NCI-H1930 (cell line): ENCODE results near the gene ACLY.
"Not testable (repeated sequence)": the region's sequence is repeated elsewhere in the genome, so short reads cannot be mapped to it uniquely, and the experiment has no call there.

Experiments
- DNase-seq, 2 experiments: peaks; one replicate each; lab custom pipeline; 2025; lab: John Stamatoyannopoulos, UW

ACLY gene

GRCh38 chr17:41939693-41940090 lies 20.9 kb upstream of the ACLY start:
- no peak for DNase-seq

GRCh38 chr17:41939044-41939692 lies 20.4 kb upstream of the ACLY start:
- no peak for DNase-seq

DNA sequence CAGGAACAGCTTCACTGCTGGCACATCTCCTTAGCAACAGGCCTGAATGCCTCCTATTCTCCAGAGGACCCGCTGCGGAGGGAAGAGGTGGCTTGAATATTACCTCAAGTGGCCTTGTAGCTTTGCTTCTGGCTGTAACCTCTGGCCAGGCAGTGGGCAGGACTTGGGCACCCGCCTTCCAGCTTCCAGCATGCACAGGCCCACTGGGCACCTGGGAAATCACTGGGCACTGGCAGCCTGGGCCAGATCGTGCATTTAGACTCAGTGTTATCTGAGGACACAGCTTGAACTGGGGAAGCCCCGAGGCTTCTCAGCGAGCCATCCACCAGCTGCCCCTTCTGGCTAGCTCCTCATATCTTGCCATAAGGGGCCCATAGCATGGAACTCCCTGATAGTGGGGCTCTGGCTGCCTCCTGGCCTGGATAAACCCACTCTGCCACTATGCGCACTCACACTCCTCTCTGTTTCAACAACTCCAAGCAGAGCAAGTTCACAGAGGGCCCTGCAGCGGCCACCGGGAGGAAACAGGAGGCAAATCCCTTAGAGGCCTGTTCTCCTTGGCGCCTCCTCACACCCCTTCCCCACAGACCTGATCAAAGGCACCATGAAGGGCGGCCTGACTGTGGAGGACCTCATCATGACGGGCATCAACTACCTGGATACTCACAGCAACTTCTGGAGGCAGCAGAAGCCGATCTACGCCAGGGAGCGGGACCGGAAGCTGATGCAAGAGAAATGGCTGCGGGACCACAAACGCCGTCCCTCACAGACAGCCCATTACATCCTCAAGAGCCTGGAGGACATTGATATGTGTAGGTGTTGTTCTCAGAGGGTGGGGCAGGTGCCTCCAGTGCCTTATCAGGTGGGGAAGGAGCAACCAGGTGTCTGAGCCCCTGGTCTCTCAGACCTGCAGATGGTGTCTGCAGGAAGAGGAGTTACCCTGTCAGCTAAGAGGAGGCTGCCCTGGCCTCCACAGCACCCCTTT lies 19.5 kb upstream of the ACLY start:
- no peak for DNase-seq

GRCh38 chr17:41935641-41936040 lies 16.9 kb upstream of the ACLY start:
- no peak for DNase-seq

DNA sequence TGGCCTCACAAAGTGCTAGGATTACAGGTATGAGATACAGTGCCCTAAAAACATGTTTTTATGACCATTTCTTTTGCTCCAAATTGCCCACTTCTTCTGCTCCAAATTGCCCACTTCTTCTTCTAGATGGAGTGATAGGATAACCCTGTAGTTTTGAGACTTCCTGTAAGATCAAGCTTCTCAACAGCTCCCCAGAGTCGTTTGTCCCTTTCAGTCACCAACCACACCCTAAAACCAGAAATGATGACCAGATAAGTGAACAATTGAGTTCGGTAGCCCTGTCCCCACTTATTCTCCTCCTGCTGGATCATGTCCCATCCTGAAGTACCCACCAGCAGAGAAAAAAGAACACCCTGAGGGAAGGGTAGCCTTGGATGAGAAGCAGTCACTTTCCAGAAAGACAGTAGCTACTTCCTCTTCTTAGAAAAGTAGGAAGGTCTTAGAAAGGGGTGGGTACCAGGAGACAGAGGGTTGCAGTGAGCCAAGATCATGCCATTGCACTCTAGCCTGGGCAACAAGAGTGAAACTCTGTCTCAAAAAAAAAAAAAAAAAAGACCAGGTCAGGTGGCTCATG lies 14.2 kb upstream of the ACLY start:
- no peak for DNase-seq

DNA sequence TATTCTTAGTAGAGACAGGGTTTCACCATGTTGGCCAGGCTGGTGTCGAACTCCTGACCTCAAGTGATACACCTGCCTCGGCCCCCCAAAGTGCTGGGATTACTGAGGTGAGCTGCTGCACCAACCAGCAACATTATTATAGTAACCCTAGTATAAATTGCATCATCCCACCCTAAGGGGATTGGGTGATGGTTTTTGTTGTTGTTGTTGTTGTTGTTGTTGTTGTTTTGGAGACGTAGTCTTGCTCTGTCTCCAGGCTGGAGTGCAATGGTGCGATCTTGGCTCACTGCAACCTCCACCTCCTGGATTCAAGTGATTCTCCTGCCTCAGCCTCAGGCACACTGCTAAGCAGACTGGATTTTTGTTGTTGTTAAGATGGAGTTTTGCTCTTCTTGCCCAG lies 13.0 kb upstream of the ACLY start:
- DNase-seq: not testable (repeated sequence)

GRCh38 chr17:41930833-41931156 lies 12.0 kb upstream of the ACLY start:
- not testable (repeated sequence) for DNase-seq

DNA sequence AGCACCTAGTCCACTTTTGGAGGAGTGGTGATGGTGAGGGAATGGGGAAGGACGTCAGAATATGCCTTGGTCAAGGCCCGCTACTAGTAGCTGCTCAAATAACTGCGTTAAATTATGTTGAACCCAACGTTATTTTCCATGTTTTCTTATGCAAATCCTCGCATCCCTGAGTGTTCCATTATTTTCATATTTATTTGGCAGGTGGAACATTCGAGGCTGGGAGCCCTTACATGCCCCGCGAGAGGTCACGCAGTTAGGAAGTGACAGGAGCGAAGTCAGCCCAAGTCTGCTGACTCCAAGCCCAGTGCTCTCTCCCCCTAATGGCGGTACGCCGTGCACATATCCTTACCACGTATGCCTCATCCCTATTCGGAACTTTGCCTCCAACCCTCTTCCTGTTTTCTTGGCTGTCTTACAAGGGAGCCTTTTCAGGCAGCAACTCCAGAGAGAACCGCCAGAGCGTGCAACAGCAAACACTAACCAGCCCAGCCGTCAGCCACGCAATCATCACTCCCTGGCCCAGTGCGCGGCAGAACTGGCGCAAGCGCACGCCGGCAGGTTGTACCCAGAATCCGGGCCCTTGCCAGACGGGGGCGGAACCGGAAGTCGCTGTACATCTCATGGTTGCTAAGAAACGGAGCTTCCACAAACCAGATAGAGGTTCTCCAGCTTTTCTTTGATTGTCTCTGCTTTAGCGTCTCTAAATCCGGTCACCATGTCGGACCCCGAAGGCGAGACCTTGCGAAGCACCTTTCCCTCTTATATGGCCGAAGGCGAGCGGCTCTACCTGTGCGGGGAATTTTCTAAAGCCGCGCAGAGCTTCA lies 11.5 kb upstream of the ACLY start, which contains the start of gene ODAD4:
Gene ODAD4, plus strand, starts transcription at position 609 of the 824 bp plus-strand sequence. Its CDS starts 107 bp downstream, at position 716.
- peak; percentile 87 to 90 for DNase-seq

DNA sequence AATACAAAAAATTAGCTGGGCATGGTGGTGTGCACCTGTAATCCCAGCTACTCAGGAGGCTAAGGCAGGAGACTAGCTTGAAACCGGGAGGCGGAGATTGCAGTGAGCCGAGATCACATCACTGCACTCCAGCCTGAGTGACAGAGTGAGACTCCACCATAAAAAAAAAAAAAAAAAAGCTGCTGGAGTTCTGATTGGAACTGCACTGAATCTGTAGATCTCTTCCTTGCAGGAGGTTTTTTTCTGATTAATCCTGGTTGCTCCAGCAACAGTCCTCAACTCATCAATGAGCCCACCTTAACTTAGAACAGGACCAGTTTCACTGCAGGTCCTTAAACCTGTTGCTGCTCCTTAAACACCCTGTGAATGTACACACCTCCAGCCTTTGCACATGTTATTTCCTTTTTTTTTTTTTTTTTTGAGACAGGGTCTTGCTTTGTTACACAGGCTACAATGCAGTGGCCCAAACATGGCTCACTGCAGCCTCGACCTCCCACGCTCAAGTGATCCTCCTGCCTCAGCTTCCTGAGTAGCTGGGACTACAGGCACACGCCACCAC lies 10.0 kb upstream of the ACLY start:
- DNase-seq: no peak

GRCh38 chr17:41925991-41926590 lies 7.3 kb upstream of the ACLY start:
- no peak for DNase-seq

- no peak for DNase-seq
Measured at GRCh38 chr17:41920580-41920955, 1.8 kb upstream of the ACLY start.

GRCh38 chr17:41919840-41920579 lies 1.3 kb upstream of the ACLY start:
- DNase-seq: no peak

DNA sequence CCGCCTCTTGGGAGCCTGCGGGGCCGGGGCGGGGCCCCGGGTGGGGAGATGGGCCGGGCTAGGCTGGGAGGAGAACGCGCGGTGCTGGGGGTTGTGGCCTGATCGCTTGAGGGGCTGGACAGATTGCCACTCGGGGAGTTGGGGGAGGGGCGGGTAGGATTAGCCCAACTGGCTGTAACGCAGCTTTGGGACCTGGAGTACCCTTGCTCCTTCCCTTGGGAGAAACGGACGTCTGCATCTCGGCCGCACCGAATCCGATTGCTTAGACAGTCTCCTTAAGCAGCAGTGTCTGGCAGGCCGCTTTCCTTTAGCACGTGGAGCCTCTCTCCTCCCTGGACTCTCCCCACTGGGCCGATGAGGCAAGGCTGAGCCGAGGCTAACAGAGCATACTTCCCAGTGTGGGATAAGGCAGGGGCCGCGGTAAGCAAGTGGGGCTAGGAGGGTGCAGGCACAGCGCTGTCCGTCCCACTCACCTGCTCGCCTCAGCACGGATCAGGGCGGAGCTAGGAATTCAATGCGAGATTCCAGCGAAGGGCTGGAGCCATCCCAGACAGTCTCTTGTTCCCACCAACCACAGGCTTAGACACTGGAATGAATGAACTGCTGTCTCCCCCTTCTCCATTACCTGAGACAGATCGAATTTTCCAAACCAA lies 540 bp upstream of the ACLY start:
- no peak for DNase-seq

DNA sequence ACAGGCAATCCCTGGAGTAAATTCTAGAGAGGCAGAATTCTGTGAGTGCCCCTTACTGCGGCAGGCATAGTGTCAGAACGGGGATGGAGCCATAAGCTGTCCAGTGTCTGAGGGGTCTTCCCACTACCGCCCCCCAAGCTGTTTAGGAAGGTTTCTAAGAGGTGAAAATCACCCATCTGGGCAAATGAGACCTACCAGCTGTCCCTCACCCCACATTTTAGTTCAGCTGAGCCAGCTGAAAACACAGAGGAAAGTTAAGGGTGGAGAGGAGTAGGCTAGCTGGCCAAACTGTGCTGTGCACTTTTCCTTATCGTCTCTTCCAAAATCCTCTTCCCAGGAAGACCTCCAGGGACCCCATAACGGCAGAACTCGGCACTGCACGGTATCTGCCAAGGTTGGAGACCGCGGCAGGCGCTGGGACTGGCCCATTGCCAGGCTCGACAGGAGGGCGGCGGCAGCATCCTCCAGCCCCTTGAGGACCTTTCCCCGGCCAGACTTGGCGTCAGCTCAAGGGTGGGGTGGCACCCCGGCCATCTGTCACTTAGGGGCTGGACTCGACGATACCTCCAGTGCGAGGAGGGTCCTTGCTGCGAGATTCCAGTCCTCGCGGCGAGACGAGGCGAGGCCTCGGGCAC lies 955 bp downstream of the ACLY start:
- DNase-seq: no peak

DNA sequence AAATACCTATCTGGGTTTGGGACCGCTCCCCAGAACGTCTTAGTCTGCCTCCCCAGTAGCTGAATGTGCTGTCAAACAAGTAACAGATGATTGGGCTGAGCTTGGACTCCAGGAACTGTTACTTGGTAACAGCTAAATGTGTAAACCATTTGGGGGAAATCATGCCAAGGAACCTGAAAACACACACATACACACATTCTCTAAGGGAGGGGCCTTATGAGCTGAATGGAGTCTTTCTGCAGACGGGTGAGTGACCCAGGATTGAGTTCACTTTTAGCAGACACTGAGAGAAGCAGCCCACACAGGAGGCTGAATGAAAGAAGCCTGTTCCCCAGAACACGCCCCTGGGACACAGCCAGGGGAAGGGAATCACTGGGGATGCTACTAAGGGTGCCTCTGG lies 1.6 kb downstream of the ACLY start:
- DNase-seq: no peak

GRCh38 chr17:41915566-41915965 lies 3.2 kb downstream of the ACLY start:
- no peak for DNase-seq

- DNase-seq: no peak
Measured at GRCh38 chr17:41915020-41915419, 3.7 kb downstream of the ACLY start.

GRCh38 chr17:41914358-41914766 lies 4.4 kb downstream of the ACLY start:
- no peak for DNase-seq

- no peak for DNase-seq
Measured at GRCh38 chr17:41913798-41914197, 5.0 kb downstream of the ACLY start.

DNA sequence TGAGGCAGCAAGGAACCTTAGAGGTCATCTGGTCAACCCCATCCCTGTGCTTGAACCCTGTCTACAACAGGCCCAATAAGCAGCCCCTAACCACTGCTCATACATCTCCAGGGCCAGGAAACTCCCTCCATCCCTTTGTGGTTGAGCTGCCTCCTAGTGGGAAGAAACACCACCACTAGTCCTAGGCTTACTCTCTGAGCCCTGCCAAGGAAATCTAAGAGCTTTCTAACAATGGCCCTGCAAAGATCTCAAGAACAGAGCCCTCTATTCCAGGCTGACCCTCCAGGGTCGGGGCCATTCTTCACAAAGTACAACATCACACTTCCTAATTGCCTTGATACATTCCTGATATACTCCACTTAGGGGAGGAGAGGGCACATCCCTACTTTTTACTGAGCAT lies 5.8 kb downstream of the ACLY start:
- DNase-seq: no peak
